NK-92 treated with Interleukin-12 subunit alpha and Interleukin-12 subunit beta, amount 100 ng/mL, for 24 hours (cell line): ENCODE measurements around the gene ICAM2.

ENCODE experiments used
- DNase-seq: peaks from one replicate; lab custom pipeline; 2025; lab: John Stamatoyannopoulos, UW

The ICAM2 gene

GRCh38 chr17:64020056-64020766 is at the start of gene ICAM2:
ICAM2 (minus strand) TSS chr17:64020633; CDS start chr17:64006691, 13,942 bp downstream.
- peak; percentile 88 for DNase-seq

GRCh38 chr17:64070213-64070612 is 49.8 kb upstream of the ICAM2 start:
- DNase-seq: no peak

- DNase-seq: no peak
Measured at GRCh38 chr17:64069143-64069542, 48.7 kb upstream of the ICAM2 start.

GRCh38 chr17:64067657-64068056 is 47.2 kb upstream of the ICAM2 start:
- DNase-seq: no peak

GRCh38 chr17:64066716-64067115 is 46.3 kb upstream of the ICAM2 start:
- DNase-seq: no peak

GRCh38 chr17:64065161-64065560 is 44.7 kb upstream of the ICAM2 start:
- no peak for DNase-seq

- DNase-seq: no peak
Measured at GRCh38 chr17:64064331-64064730, 43.9 kb upstream of the ICAM2 start.

GRCh38 chr17:64063766-64064224 is 43.4 kb upstream of the ICAM2 start:
- DNase-seq: no peak

GRCh38 chr17:64063088-64063487 is 42.7 kb upstream of the ICAM2 start:
- no peak for DNase-seq

GRCh38 chr17:64061178-64061898 is 40.9 kb upstream of the ICAM2 start:
- no peak for DNase-seq

GRCh38 chr17:64060331-64060730 is 39.9 kb upstream of the ICAM2 start:
- no peak for DNase-seq

- no peak for DNase-seq
Measured at GRCh38 chr17:64059756-64060155, 39.3 kb upstream of the ICAM2 start.

GRCh38 chr17:64058621-64059020 is 38.2 kb upstream of the ICAM2 start:
- DNase-seq: no peak

- DNase-seq: no peak
Measured at GRCh38 chr17:64057701-64058263, 37.3 kb upstream of the ICAM2 start.

- no peak for DNase-seq
Measured at GRCh38 chr17:64056269-64057005, 36.0 kb upstream of the ICAM2 start.

GRCh38 chr17:64055183-64056142 is 35.0 kb upstream of the ICAM2 start:
- DNase-seq: no peak

GRCh38 chr17:64054304-64054703 is 33.9 kb upstream of the ICAM2 start:
- DNase-seq: no peak

GRCh38 chr17:64053101-64053500 is 32.7 kb upstream of the ICAM2 start:
- DNase-seq: no peak

- no peak for DNase-seq
Measured at GRCh38 chr17:64051153-64051552, 30.7 kb upstream of the ICAM2 start.

- no peak for DNase-seq
Measured at GRCh38 chr17:64048805-64049204, 28.4 kb upstream of the ICAM2 start.

- DNase-seq: no peak
Measured at GRCh38 chr17:64045176-64045575, 24.7 kb upstream of the ICAM2 start.
